HepG2 (cell line): ENCODE results near the gene MAMLD1. TPM values are rescaled to one million over a fixed set of nuclear protein-coding genes. Genes with fewer than 3 reads are reported as not detected.

ENCODE experiments used
- ATAC-seq: fragments of 200-7000 bp; cut with Tn5 transposase; 3 replicates; pipeline ENCODE4 v1.9.1; 2020; ENCODE audit warnings: mild to moderate bottlenecking, moderate library complexity
- BruUV-seq: library from RNA; stranded (reverse); fragments of 400-500 nt; replicated peaks from 2 replicates; lab custom pipeline; 2021; lab: Mats Ljungman, UMichigan
- CTCF ChIA-PET: fragments of 300-600 bp; formaldehyde crosslinking; extraction: SDS; loops from one replicate; lab custom pipeline; 2021; ENCODE audit warnings: low total read pairs, inconsistent platforms, low intra/inter-chr PET ratio; lab: Yijun Ruan, JAX
- POLR2A ChIA-PET: fragments of 350-600 bp; sonication (Branson Sonifier 250); formaldehyde crosslinking; loops from one replicate; lab custom pipeline; 2020; ENCODE audit warnings: antibody characterized with exemption, inconsistent platforms; lab: Yijun Ruan, JAX
- DNase-seq: peaks from one replicate; pipeline ENCODE4 v3.0.0-alpha.2; 2015; ENCODE audit warnings: low spot score
- FAIRE-seq: peaks from 3 replicates; lab custom pipeline; 2011; peaks lifted over from hg19 to GRCh38; lab: Jason Lieb, UNC
- H2AFZ ChIP-seq: one replicate; pipeline ENCODE4 v1.6.1; 2011; ENCODE audit warnings: low read length, inconsistent platforms
- H3K27ac ChIP-seq: fragments of 300-600 bp; 3 replicates; pipeline ENCODE4 v1.8.0; 2011; ENCODE audit warnings: mixed run types, mild to moderate bottlenecking, mixed read lengths, low read length, inconsistent platforms; ENCODE audit not compliant: insufficient read depth; ENCODE audit errors: extremely low read length
- H3K27me3 ChIP-seq, 2 experiments: fragments of 200-600 bp in 1 of 2; 2 replicates in 1 of 2; 3 replicates in 1 of 2; pipeline versions ENCODE4 v1.6.0 to v1.8.0; 2011; ENCODE audit warnings: low read length in 2 of 2, mild to moderate bottlenecking in 2 of 2, moderate library complexity in 2 of 2, inconsistent platforms in 1 of 2; ENCODE audit not compliant: insufficient read depth in 2 of 2, control insufficient read depth in 1 of 2
- H3K36me3 ChIP-seq, 2 experiments: fragments of 200-600 bp in 1 of 2; replicated peaks in 1 of 2; 2 replicates in 1 of 2; 3 replicates in 1 of 2; pipeline versions ENCODE4 v1.5.1 to v1.8.0; 2011; ENCODE audit warnings: low read length in 2 of 2, inconsistent platforms in 1 of 2; ENCODE audit not compliant: insufficient read depth in 2 of 2, control insufficient read depth in 1 of 2
- H3K4me1 ChIP-seq: 2 replicates; pipeline ENCODE4 v1.5.1; 2012; ENCODE audit warnings: low read length, inconsistent platforms; ENCODE audit not compliant: insufficient read depth
- H3K4me2 ChIP-seq: 2 replicates; pipeline ENCODE4 v1.6.0; 2011; ENCODE audit warnings: low read depth, low read length, inconsistent platforms
- H3K4me3 ChIP-seq, 3 experiments: fragments of 200-600 bp in 1 of 3; sonication (generic), shearing (Covaris generic) in 1 of 3; replicated peaks in 1 of 3; 2 replicates each; pipeline ENCODE4 v1.5.1; 2011 to 2016; ENCODE audit warnings: low read length in 3 of 3, inconsistent platforms in 2 of 3, low read depth in 2 of 3, mild to moderate bottlenecking in 2 of 3, control low read depth in 1 of 3, mixed read lengths in 1 of 3; ENCODE audit not compliant: insufficient read depth in 1 of 3
- H3K79me2 ChIP-seq: one replicate; pipeline ENCODE4 v1.6.1; 2011; ENCODE audit warnings: low read length, inconsistent platforms; ENCODE audit not compliant: insufficient read depth
- H3K9ac ChIP-seq: 2 replicates; pipeline ENCODE4 v1.6.0; 2011; ENCODE audit warnings: mild to moderate bottlenecking, low read depth, low read length, inconsistent platforms; ENCODE audit not compliant: insufficient read depth
- H3K9me3 ChIP-seq: 2 replicates; pipeline ENCODE4 v1.5.1; 2012; ENCODE audit warnings: mild to moderate bottlenecking, low read length
- H4K20me1 ChIP-seq: 2 replicates; pipeline ENCODE4 v1.6.0; 2011; ENCODE audit warnings: inconsistent platforms, mild to moderate bottlenecking, low read length, moderate library complexity; ENCODE audit not compliant: insufficient read depth
- ARID5B ChIP-seq: IDR thresholded peaks from 2 replicates; pipeline ENCODE4 v1.4.0; 2020; ENCODE audit warnings: mild to moderate bottlenecking, missing genetic modification reagents
- ERF ChIP-seq: IDR thresholded peaks from 2 replicates; pipeline ENCODE4 v1.6.1; 2018; ENCODE audit warnings: missing biosample characterization, missing genetic modification reagents
- FLYWCH1 ChIP-seq: sonication (generic); formaldehyde crosslinking; IDR thresholded peaks from 2 replicates; pipeline ENCODE4 v1.8.1; 2023; ENCODE audit warnings: mild to moderate bottlenecking, missing genetic modification reagents
- GTF3A ChIP-seq: sonication (generic); formaldehyde crosslinking; conservative IDR thresholded peaks from 2 replicates; pipeline ENCODE4 v1.4.0; 2020; ENCODE audit warnings: mild to moderate bottlenecking, missing genetic modification reagents
- NONO ChIP-seq, 2 experiments: fragments of 450-650 bp in 1 of 2; sonication (generic) in 1 of 2; formaldehyde crosslinking in 1 of 2; IDR thresholded peaks in 1 of 2; conservative IDR thresholded peaks in 1 of 2; 2 replicates each; pipeline versions ENCODE4 v1.6.1 to v1.8.0; 2017 to 2022; ENCODE audit warnings: mild to moderate bottlenecking in 1 of 2, missing genetic modification reagents in 1 of 2, moderate library complexity in 1 of 2
- NR3C1 ChIP-seq: sonication (generic); formaldehyde crosslinking; IDR thresholded peaks from 2 replicates; pipeline ENCODE4 v1.4.0; 2020; ENCODE audit warnings: missing genetic modification reagents
- PPARG ChIP-seq: conservative IDR thresholded peaks from 2 replicates; pipeline ENCODE4 v1.6.1; 2016; ENCODE audit warnings: missing biosample characterization, missing genetic modification reagents
- TP53 ChIP-seq: sonication (generic); formaldehyde crosslinking; conservative IDR thresholded peaks from 2 replicates; pipeline ENCODE4 v1.4.0; 2020; ENCODE audit warnings: missing genetic modification reagents
- ZBED4 ChIP-seq: sonication (generic); formaldehyde crosslinking; IDR thresholded peaks from 2 replicates; pipeline ENCODE4 v1.4.0; 2020; ENCODE audit warnings: missing genetic modification reagents, borderline replicate concordance
- ZBTB33 ChIP-seq: sonication (generic); formaldehyde crosslinking; IDR thresholded peaks from 2 replicates; pipeline ENCODE4 v1.4.0; 2020; ENCODE audit warnings: missing genetic modification reagents
- ZNF17 ChIP-seq: sonication (generic); formaldehyde crosslinking; IDR thresholded peaks from 2 replicates; pipeline ENCODE4 v1.5.0; 2020; ENCODE audit warnings: mild to moderate bottlenecking, missing genetic modification reagents
- ZNF282 ChIP-seq: fragments of 450-650 bp; IDR thresholded peaks from 2 replicates; pipeline ENCODE4 v1.6.1; 2018; ENCODE audit not compliant: partially characterized antibody
- ZNF430 ChIP-seq: sonication (generic); formaldehyde crosslinking; IDR thresholded peaks from 2 replicates; pipeline ENCODE4 v1.9.0; 2021; ENCODE audit warnings: mild to moderate bottlenecking, missing genetic modification reagents
- ZNF563 ChIP-seq: sonication (generic); formaldehyde crosslinking; IDR thresholded peaks from 2 replicates; pipeline ENCODE4 v1.8.0; 2022; ENCODE audit warnings: mild to moderate bottlenecking, moderate library complexity, missing genetic modification reagents
- ZNF891 ChIP-seq: sonication (generic); formaldehyde crosslinking; IDR thresholded peaks from 2 replicates; pipeline ENCODE4 v1.5.0; 2020; ENCODE audit warnings: mild to moderate bottlenecking, missing genetic modification reagents
- WGBS: methylation state at CpG from one replicate; pipeline ENCODE4 v1.1.6; 2017; ENCODE audit warnings: low lambda C conversion rate; 5-methylcytosine and 5-hydroxymethylcytosine counted together
- in situ Hi-C: cut with HindIII; loops from 2 replicates; pipeline ENCODE4 v1.10.0; 2017; ENCODE audit warnings: low pct_unique_long_range_greater_than_20kb; ENCODE audit not compliant: extremely low pct_ligation_motif_present
- intact Hi-C: fragments of 100-400 bp; cut with micrococcal nuclease; formaldehyde crosslinking; loops from one replicate; pipeline ENCODE4 v1.10.0; 2022; ENCODE audit not compliant: unreplicated experiment
- polyA plus RNA-seq, 8 experiments: library from polyadenylated mRNA; depleted of rRNA in 3 of 8; stranded (reverse) in 7 of 8; unstranded in 1 of 8; fragments of >200 nt; fragmentation: Illumina TruSeq in 4 of 8; extraction: Trizol in 4 of 8; gene quantifications; 2 replicates each; pipeline versions ENCODE4 v1.2.1 to v1.2.3, GENCODE V29; 2011 to 2016; ENCODE audit warnings: low read depth in 4 of 8, missing spikeins in 1 of 8, mixed read lengths in 1 of 8; ENCODE audit not compliant: insufficient read depth in 1 of 8
- total RNA-seq, 5 experiments: library from RNA; depleted of rRNA; stranded (reverse); fragments of >200 nt; fragmentation: Illumina TruSeq; extraction: Trizol; gene quantifications; 2 replicates each; pipeline ENCODE4 v1.2.3, GENCODE V29; 2016; ENCODE audit warnings: low read depth in 1 of 5

The MAMLD1 gene
- total and polyA plus RNA-seq, 2 of the 13 experiments (the other 11 are each of a cell fraction or from before 2014, with no cell fraction given): not detected

- TF ChIP-seq ZBTB33 (CRISPR knock-in tag): no peak
- TF ChIP-seq, all 625 proteins: peak for 0
Measured at GRCh38 chrX:150334981-150335380, 28.1 kb upstream of the MAMLD1 start (continued).

GRCh38 chrX:150337026-150337425 is 26.1 kb upstream of the MAMLD1 start:
- WGBS: 100% methylated on average over 2 of the region's 6 CpGs
- CTCF ChIA-PET: no interaction called here
- Histone ChIP-seq H4K20me1 (no peaks in the 10 kb centered on the region), H3K79me2 (no peaks in the 10 kb centered on the region), H3K36me3 (no peaks in the 10 kb centered on the region), H2AFZ (no peak overlapping the region), H3K27me3 (no peaks in the 10 kb centered on the region), H3K9ac (no peak overlapping the region), H3K4me3 (no peak overlapping the region), H3K9me3 (no peaks in the 10 kb centered on the region), H3K4me1 (no peaks in the 10 kb centered on the region), H3K27ac (no peak overlapping the region), H3K4me2 (no peak overlapping the region)
- POLR2A ChIA-PET: no interaction called here
- in situ Hi-C loops: no loop called here
- no TSS peak for BruUV-seq
- FAIRE-seq: no peak
- intact Hi-C loops: no loop called here
- no peak for DNase-seq
- no peak for ATAC-seq
- TF ChIP-seq ERF (CRISPR knock-in tag): no peak
- no peak for TF ChIP-seq ZBED4 (CRISPR knock-in tag)
- TF ChIP-seq ZNF282: no peak
- TF ChIP-seq ZNF563 (CRISPR knock-in tag): no peak
- no peak for TF ChIP-seq ARID5B (CRISPR knock-in tag)
- TF ChIP-seq ZNF17 (CRISPR knock-in tag): no peak
- TF ChIP-seq GTF3A: no peak
- TF ChIP-seq ZNF891 (CRISPR knock-in tag): no peak
- TF ChIP-seq PPARG (CRISPR knock-in tag): no peak
- TF ChIP-seq NR3C1 (CRISPR knock-in tag): no peak
- TF ChIP-seq FLYWCH1: no peak
- TF ChIP-seq NONO (IDR thresholded peaks at IDR 0.05): no peak
- no peak for TF ChIP-seq NONO (CRISPR knock-in tag; conservative IDR thresholded peaks at IDR 0.05)
- TF ChIP-seq ZNF430 (CRISPR knock-in tag): no peak
- TF ChIP-seq TP53 (CRISPR knock-in tag): no peak
